GM13976 (cell line): ENCODE data around the gene DENND5B.

Experiments
- DNase-seq: peaks from one replicate; pipeline ENCODE4 v3.0.0; 2012; ENCODE audit warnings: low spot score
- CTCF ChIP-seq: IDR thresholded peaks from 2 replicates; pipeline ENCODE4 v1.5.1; 2012; ENCODE audit warnings: borderline replicate concordance, mild to moderate bottlenecking; ENCODE audit not compliant: insufficient read depth; ENCODE audit errors: extremely low read depth, missing control alignments, control extremely low read depth
- in situ Hi-C: fragments of 300-500 bp; cut with MboI; formaldehyde crosslinking; loops from one replicate; pipeline ENCODE4 v1.12.0; 2022; ENCODE audit warnings: low sequenced_read_pairs, mixed read lengths, inconsistent platforms; ENCODE audit not compliant: unreplicated experiment

Gene DENND5B

DNA sequence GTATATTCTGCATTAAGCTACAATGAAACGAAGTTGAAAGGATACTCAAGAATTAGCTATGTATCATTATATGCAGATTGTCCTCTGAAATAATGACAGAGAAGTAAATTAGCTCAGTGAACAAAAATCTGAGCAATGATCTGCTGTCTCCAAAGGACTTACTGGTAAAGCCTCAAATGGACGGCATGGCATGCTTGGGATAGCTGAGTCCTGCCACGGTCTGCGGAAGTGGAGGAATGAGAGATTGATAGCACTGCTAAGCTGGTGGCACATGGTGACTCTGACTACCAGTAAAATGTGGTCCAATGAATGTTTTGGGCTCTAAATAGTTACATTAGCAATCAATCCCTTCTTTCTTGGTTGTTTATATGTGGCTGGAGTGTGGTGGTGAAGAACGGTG lies 3.7 kb upstream of the DENND5B start:
- in situ Hi-C loops = loop anchor here (25.0 kb wide), 1 partner anchor 107 kb away; no protein-coding TSS in a partner anchor
- no peak for DNase-seq
- TF ChIP-seq CTCF = no peak

- in situ Hi-C loops = loop anchor here (25.0 kb wide), 1 partner anchor 104 kb away; no protein-coding TSS in a partner anchor
- peak; percentile 41 for DNase-seq
- no peak for TF ChIP-seq CTCF
Measured at GRCh38 chr12:31591380-31591901, 505 bp upstream of the DENND5B start.

GRCh38 chr12:31589904-31590641 lies 863 bp downstream of the DENND5B start:
- DNase-seq = peak; percentile 59
- TF ChIP-seq CTCF = no peak
- in situ Hi-C loops = loop anchor here (5.0 to 25.0 kb wide), 3 partner anchors 47 to 103 kb away; no protein-coding TSS in a partner anchor

GRCh38 chr12:31589598-31589903 lies 1.4 kb downstream of the DENND5B start:
- in situ Hi-C loops = loop anchor here (5.0 to 25.0 kb wide), 3 partner anchors 48 to 102 kb away; no protein-coding TSS in a partner anchor
- peak; percentile 57 for DNase-seq

GRCh38 chr12:31588976-31589375 lies 2.0 kb downstream of the DENND5B start:
- no peak for DNase-seq
- in situ Hi-C loops = loop anchor here (5.0 to 25.0 kb wide), 3 partner anchors 48 to 102 kb away; no protein-coding TSS in a partner anchor

More at GRCh38 chr12:31589598-31589903, 1.4 kb downstream of the DENND5B start:
- TF ChIP-seq CTCF = no peak

GRCh38 chr12:31586728-31587127 lies 4.2 kb downstream of the DENND5B start:
- in situ Hi-C loops = loop anchor here (5.0 to 25.0 kb wide), 3 partner anchors 51 to 99 kb away; no protein-coding TSS in a partner anchor
- no peak for DNase-seq
- no peak for TF ChIP-seq CTCF

More at GRCh38 chr12:31588976-31589375, 2.0 kb downstream of the DENND5B start:
- no peak for TF ChIP-seq CTCF
